Lung (tissue), 12 donors: ENCODE data around the gene USP4. TPM values are rescaled to one million over a fixed set of nuclear protein-coding genes. Genes with fewer than 3 reads are reported as not detected.

Source experiments
- ATAC-seq: fragments of 200-7000 bp; cut with Tn5 transposase; one replicate; pipeline ENCODE4 v1.9.1; 2020; ENCODE audit warnings: moderate number of reproducible peaks; ENCODE audit not compliant: insufficient read depth, low FRiP score
- DNase-seq, 3 donors: peaks; one replicate each; pipeline ENCODE4 v3.0.0-alpha.2; 2013 to 2017
- H3K27ac ChIP-seq, 2 donors: one replicate each; pipeline ENCODE4 v1.5.1; 2013; ENCODE audit warnings: mild to moderate bottlenecking in 2 of 2, moderate library complexity in 2 of 2, control low read depth in 1 of 2, inconsistent platforms in 1 of 2, low read depth in 1 of 2, low read length in 1 of 2
- H3K27me3 ChIP-seq, 3 donors: one replicate each; pipeline ENCODE4 v1.5.1; 2013; ENCODE audit warnings: low read length in 2 of 3; ENCODE audit not compliant: control insufficient read depth in 3 of 3, insufficient read depth in 3 of 3
- H3K36me3 ChIP-seq, 4 donors: one replicate each; pipeline ENCODE4 v1.5.1; 2013; ENCODE audit warnings: low read length in 4 of 4, mild to moderate bottlenecking in 1 of 4, moderate library complexity in 1 of 4; ENCODE audit not compliant: control insufficient read depth in 4 of 4, insufficient read depth in 4 of 4
- H3K4me1 ChIP-seq, 5 donors: one replicate each; pipeline ENCODE4 v1.5.1; 2013; ENCODE audit warnings: low read length in 5 of 5, mild to moderate bottlenecking in 2 of 5, moderate library complexity in 1 of 5; ENCODE audit not compliant: control insufficient read depth in 5 of 5, insufficient read depth in 5 of 5
- H3K4me3 ChIP-seq: one replicate; pipeline ENCODE4 v1.5.1; 2013; ENCODE audit warnings: mild to moderate bottlenecking, control low read depth, moderate library complexity
- H3K9ac ChIP-seq, 2 donors: one replicate each; pipeline ENCODE4 v1.5.1; 2013; ENCODE audit warnings: low read length in 2 of 2, control low read depth in 1 of 2; ENCODE audit not compliant: insufficient read depth in 1 of 2
- H3K9me3 ChIP-seq, 4 donors: one replicate each; pipeline ENCODE4 v1.5.1; 2013; ENCODE audit warnings: low read length in 3 of 4, mild to moderate bottlenecking in 1 of 4, moderate library complexity in 1 of 4; ENCODE audit not compliant: control insufficient read depth in 4 of 4, insufficient read depth in 3 of 4
- CTCF ChIP-seq: IDR thresholded peaks from 2 replicates; pipeline ENCODE4 v1.5.1; 2012; ENCODE audit warnings: mild to moderate bottlenecking; ENCODE audit errors: control extremely low read depth, extremely low read depth
- WGBS, 2 donors: extraction: QIAGEN DNeasy Blood & Tissue Kit; methylation state at CpG; one replicate each; pipeline ENCODE4 v1.1.7; 2013; 5-methylcytosine and 5-hydroxymethylcytosine counted together
- polyA plus RNA-seq, 2 donors: library from polyadenylated mRNA; stranded (reverse); fragments of 200-250 nt; gene quantifications; one replicate each; pipeline ENCODE4 v1.2.1, GENCODE V29; 2013
- total RNA-seq, 2 donors: library from RNA; depleted of rRNA in 1 of 2; stranded (reverse); fragments of >200 nt in 1 of 2; gene quantifications; one replicate each; pipeline ENCODE4 v1.2.1, GENCODE V29; 2014 to 2021
- donor health status: control.
- donor health status: control.
- donor health status: Bipolar disorder and iron deficiency.
- donor health status: healthy.
- donor health status: DM: yes; HTN: yes; CAD: no.

The USP4 gene
- total and polyA plus RNA-seq, 4 donors, result 39.4 to 72.4 (median 54.7) TPM

GRCh38 chr3:49265661-49266386 lies 74.0 kb downstream of the USP4 start:
- H3K27ac ChIP-seq, result no peak overlapping the region
- WGBS, 2 donors, result 86 to 93% methylated on average over 10 of the region's 10 CpGs

GRCh38 chr3:49263159-49263889 lies 76.5 kb downstream of the USP4 start:
- DNase-seq, result no peak

More at GRCh38 chr3:49265661-49266386, 74.0 kb downstream of the USP4 start:
- H3K36me3 ChIP-seq, result peaks cover 0 to 3% (median 2%) of the 10 kb centered on the region in 4 donors
- no peak for TF ChIP-seq CTCF
- H3K27me3 ChIP-seq, result no peaks in the 10 kb centered on the region
- ATAC-seq (no peak), DNase-seq (no peak)
- peaks cover 0 to 9% (median 0%) of the 10 kb centered on the region in 5 donors for H3K4me1 ChIP-seq
- H3K9me3 ChIP-seq, result no peaks in the 10 kb centered on the region
- H3K9ac ChIP-seq, result no peak overlapping the region
- H3K4me3 ChIP-seq, result no peak overlapping the region

GRCh38 chr3:49260806-49261324 lies 79.0 kb downstream of the USP4 start:
- Histone ChIP-seq H3K27me3 (no peaks in the 10 kb centered on the region), H3K4me3 (no peak overlapping the region), H3K9me3 (no peaks in the 10 kb centered on the region), H3K4me1 (no peaks in the 10 kb centered on the region), H3K36me3 (no peaks in the 10 kb centered on the region), H3K27ac (peak overlapping the region in 1 of 2 donors; percentile 59), H3K9ac (no peak overlapping the region)
- no peak for TF ChIP-seq CTCF
- WGBS, 2 donors, result 67 to 77% methylated on average over 5 of the region's 5 CpGs
- DNase-seq (peak in 1 of 3 donors; percentile 15), ATAC-seq (peak; percentile 11)

More at GRCh38 chr3:49263159-49263889, 76.5 kb downstream of the USP4 start:
- H3K4me3 ChIP-seq, result no peak overlapping the region
- TF ChIP-seq CTCF, result no peak
- H3K9me3 ChIP-seq, result no peaks in the 10 kb centered on the region
- H3K4me1 ChIP-seq, result peaks cover 0 to 9% (median 0%) of the 10 kb centered on the region in 5 donors
- H3K27me3 ChIP-seq, result no peaks in the 10 kb centered on the region
- H3K36me3 ChIP-seq, result no peaks in the 10 kb centered on the region
- no peak for ATAC-seq
- no peak overlapping the region for H3K27ac ChIP-seq
- no peak overlapping the region for H3K9ac ChIP-seq
- WGBS, 2 donors, result 90 to 95% methylated on average over 6 of the region's 6 CpGs
